Naive thymus-derived CD8-positive, alpha-beta T cell (primary cell): ENCODE results near the gene RASL11B. TPM values are rescaled to one million over a fixed set of nuclear protein-coding genes. Genes with fewer than 3 reads are reported as not detected.
A peak's percentile ranks its signal among the peaks of the same experiment; 100 is the strongest.

Experiments used
- ATAC-seq, 2 donors: fragments of 150-1000 bp; cut with Tn5 transposase in 1 of 2; sonication (Bioruptor Pico), chemical (Tn5 transposase) in 1 of 2; 1 replicate in 1 of 2; 2 replicates in 1 of 2; pipeline ENCODE4 v1.10.0; 2021; ENCODE audit warnings: mild to moderate bottlenecking in 2 of 2, moderate library complexity in 2 of 2
- POLR2A ChIA-PET: fragments of 350-600 bp; sonication (Branson Sonifier 250); formaldehyde crosslinking; loops from one replicate; lab custom pipeline; 2021; ENCODE audit warnings: antibody characterized with exemption; lab: Charles Lee
- DNase-seq, 10 donors: peaks; one replicate each; pipeline versions ENCODE4 v3.0.0 to v3.0.0-alpha.2; 2020 to 2022
- H3K27ac Mint-ChIP-seq, 10 donors: one replicate each; pipeline ENCODE4 v1.8.0; 2020 to 2022; ENCODE audit warnings: mild to moderate bottlenecking in 10 of 10, mixed read lengths in 10 of 10, moderate library complexity in 4 of 10, inconsistent platforms in 1 of 10
- H3K27me3 Mint-ChIP-seq, 5 donors: one replicate each; pipeline ENCODE4 v1.8.0; 2021 to 2022; ENCODE audit warnings: mixed read lengths in 5 of 5
- H3K36me3 Mint-ChIP-seq, 3 donors: one replicate each; pipeline ENCODE4 v1.8.0; 2020 to 2022; ENCODE audit warnings: mixed read lengths in 3 of 3, mild to moderate bottlenecking in 2 of 3, inconsistent platforms in 1 of 3
- H3K4me1 Mint-ChIP-seq, 4 donors: one replicate each; pipeline ENCODE4 v1.8.0; 2021 to 2022; ENCODE audit warnings: mixed read lengths in 4 of 4
- H3K4me3 Mint-ChIP-seq, 10 donors: one replicate each; pipeline ENCODE4 v1.8.0; 2020 to 2022; ENCODE audit warnings: mild to moderate bottlenecking in 10 of 10, mixed read lengths in 10 of 10, moderate library complexity in 6 of 10, inconsistent platforms in 1 of 10
- H3K9me3 Mint-ChIP-seq, 9 donors: one replicate each; pipeline ENCODE4 v1.8.0; 2020 to 2022; ENCODE audit warnings: mixed read lengths in 9 of 9, mild to moderate bottlenecking in 3 of 9, inconsistent platforms in 1 of 9, moderate library complexity in 1 of 9
- polyA plus RNA-seq, 3 donors: library from polyadenylated mRNA; unstranded; fragments of 300-500 nt; fragmentation: Illumina TruSeq; gene quantifications; one replicate each; pipeline ENCODE4 v1.2.3, GENCODE V29; 2021
- total RNA-seq, 8 experiments: library from RNA in 2 of 8; stranded (reverse) in 2 of 8; gene quantifications; one replicate each; pipeline ENCODE4 v1.2.3 and lab custom pipeline; 2021 to 2026

Gene RASL11B
- total and polyA plus RNA-seq, 5 experiments from 2014 or later: 0.15 to 0.73 (median 0.41) TPM

- Mint-ChIP-seq H3K36me3 (peaks cover 5 to 14% (median 13%) of the 10 kb centered on the region in 3 donors), H3K4me3 (no peak overlapping the region), H3K4me1 (peaks cover 0 to 5% (median 0%) of the 10 kb centered on the region in 4 donors), H3K27ac (no peak overlapping the region), H3K9me3 (no peaks in the 10 kb centered on the region), H3K27me3 (peaks cover 0 to 10% (median 5%) of the 10 kb centered on the region in 5 donors)
- ATAC-seq: no peak
- no peak for DNase-seq
- POLR2A ChIA-PET: no interaction called here
Measured at GRCh38 chr4:52867163-52867562, 5.0 kb downstream of the RASL11B start.

GRCh38 chr4:52868133-52868532 is 6.0 kb downstream of the RASL11B start:
- Mint-ChIP-seq H3K9me3 (no peaks in the 10 kb centered on the region), H3K4me1 (peaks cover 0 to 1% (median 0%) of the 10 kb centered on the region in 4 donors), H3K27me3 (peaks cover 0 to 8% (median 5%) of the 10 kb centered on the region in 5 donors), H3K36me3 (peaks cover 11 to 22% (median 21%) of the 10 kb centered on the region in 3 donors), H3K4me3 (no peak overlapping the region), H3K27ac (peak overlapping the region in 1 of 10 donors; percentile 50)
- no peak for DNase-seq
- POLR2A ChIA-PET: interaction anchor here (0.6 kb wide), 1 partner anchor 53 kb away, joined by 3 read pairs; no protein-coding TSS in a partner anchor
- ATAC-seq: no peak

GRCh38 chr4:52869196-52869595 is 7.1 kb downstream of the RASL11B start:
- peaks cover 18 to 30% (median 26%) of the 10 kb centered on the region in 3 donors for H3K36me3 Mint-ChIP-seq
- POLR2A ChIA-PET: no interaction called here

GRCh38 chr4:52869656-52870055 is 7.5 kb downstream of the RASL11B start:
- Mint-ChIP-seq H3K4me1 (no peaks in the 10 kb centered on the region), H3K4me3 (no peak overlapping the region), H3K27me3 (no peaks in the 10 kb centered on the region), H3K9me3 (no peaks in the 10 kb centered on the region), H3K36me3 (peaks cover 18 to 31% (median 26%) of the 10 kb centered on the region in 3 donors), H3K27ac (no peak overlapping the region)
- POLR2A ChIA-PET: no interaction called here
- DNase-seq: no peak
- ATAC-seq: no peak

More at GRCh38 chr4:52869196-52869595, 7.1 kb downstream of the RASL11B start:
- no peaks in the 10 kb centered on the region for H3K27me3 Mint-ChIP-seq
- no peak overlapping the region for H3K4me3 Mint-ChIP-seq
- H3K4me1 Mint-ChIP-seq: no peaks in the 10 kb centered on the region
- ATAC-seq: no peak
- H3K9me3 Mint-ChIP-seq: no peaks in the 10 kb centered on the region
- no peak for DNase-seq
- no peak overlapping the region for H3K27ac Mint-ChIP-seq

- Mint-ChIP-seq H3K36me3 (peaks cover 18 to 33% (median 26%) of the 10 kb centered on the region in 3 donors), H3K27me3 (no peaks in the 10 kb centered on the region), H3K9me3 (no peaks in the 10 kb centered on the region), H3K4me1 (peaks cover 0 to under 1% (median 0%) of the 10 kb centered on the region in 4 donors), H3K4me3 (no peak overlapping the region), H3K27ac (no peak overlapping the region)
- POLR2A ChIA-PET: no interaction called here
- ATAC-seq (no peak), DNase-seq (no peak)
Measured at GRCh38 chr4:52870225-52870624, 8.1 kb downstream of the RASL11B start.

GRCh38 chr4:52873191-52873590 is 11.1 kb downstream of the RASL11B start:
- Mint-ChIP-seq H3K36me3 (peaks cover 18 to 45% (median 29%) of the 10 kb centered on the region in 3 donors), H3K27me3 (no peaks in the 10 kb centered on the region), H3K9me3 (no peaks in the 10 kb centered on the region), H3K4me1 (peaks cover 4 to 21% (median 10%) of the 10 kb centered on the region in 4 donors), H3K27ac (no peak overlapping the region), H3K4me3 (no peak overlapping the region)
- POLR2A ChIA-PET: no interaction called here
- no peak for ATAC-seq
- no peak for DNase-seq

GRCh38 chr4:52873861-52874343 is 11.8 kb downstream of the RASL11B start:
- ATAC-seq (no peak), DNase-seq (no peak)
- H3K36me3 Mint-ChIP-seq: peaks cover 18 to 47% (median 32%) of the 10 kb centered on the region in 3 donors
- peaks cover 4 to 21% (median 10%) of the 10 kb centered on the region in 4 donors for H3K4me1 Mint-ChIP-seq
- H3K9me3 Mint-ChIP-seq: no peaks in the 10 kb centered on the region
- no peak overlapping the region for H3K4me3 Mint-ChIP-seq
- H3K27me3 Mint-ChIP-seq: no peaks in the 10 kb centered on the region
- POLR2A ChIA-PET: no interaction called here
- H3K27ac Mint-ChIP-seq: no peak overlapping the region

- Mint-ChIP-seq H3K27me3 (no peaks in the 10 kb centered on the region), H3K4me1 (peaks cover 4 to 21% (median 10%) of the 10 kb centered on the region in 4 donors), H3K36me3 (peaks cover 18 to 51% (median 32%) of the 10 kb centered on the region in 3 donors), H3K27ac (no peak overlapping the region), H3K4me3 (no peak overlapping the region), H3K9me3 (no peaks in the 10 kb centered on the region)
- ATAC-seq (no peak), DNase-seq (no peak)
- POLR2A ChIA-PET: no interaction called here
Measured at GRCh38 chr4:52874948-52875347, 12.8 kb downstream of the RASL11B start.

GRCh38 chr4:52876069-52876468 is 14.0 kb downstream of the RASL11B start:
- peak overlapping the region in 4 of 10 donors; percentile 16 to 37 (median 32) for H3K4me3 Mint-ChIP-seq
- H3K27me3 Mint-ChIP-seq: no peaks in the 10 kb centered on the region
- POLR2A ChIA-PET: no interaction called here
- peaks cover 18 to 48% (median 26%) of the 10 kb centered on the region in 3 donors for H3K36me3 Mint-ChIP-seq
- peak in 1 of 2 donors; percentile 60 for ATAC-seq
- peaks cover 4 to 22% (median 11%) of the 10 kb centered on the region in 4 donors for H3K4me1 Mint-ChIP-seq
- H3K27ac Mint-ChIP-seq: peak overlapping the region in 6 of 10 donors; percentile 4 to 89 (median 34)
- no peaks in the 10 kb centered on the region for H3K9me3 Mint-ChIP-seq
- DNase-seq: peak in 1 of 10 donors; percentile 25

- POLR2A ChIA-PET: no interaction called here
- DNase-seq (no peak), ATAC-seq (no peak)
- Mint-ChIP-seq H3K36me3 (peaks cover 19 to 50% (median 29%) of the 10 kb centered on the region in 3 donors), H3K4me3 (no peak overlapping the region), H3K4me1 (peaks cover 6 to 31% (median 15%) of the 10 kb centered on the region in 4 donors), H3K27me3 (no peaks in the 10 kb centered on the region), H3K27ac (peak overlapping the region in 6 of 10 donors; percentile 12 to 86 (median 56)), H3K9me3 (no peaks in the 10 kb centered on the region)
Measured at GRCh38 chr4:52877036-52877435, 14.9 kb downstream of the RASL11B start.

GRCh38 chr4:52877694-52878093 is 15.6 kb downstream of the RASL11B start:
- H3K27ac Mint-ChIP-seq: peak overlapping the region in 4 of 10 donors; percentile 30 to 53 (median 47)
- H3K9me3 Mint-ChIP-seq: no peaks in the 10 kb centered on the region
- H3K4me1 Mint-ChIP-seq: peaks cover 6 to 33% (median 15%) of the 10 kb centered on the region in 4 donors
- ATAC-seq (no peak), DNase-seq (no peak)
- no peak overlapping the region for H3K4me3 Mint-ChIP-seq
- POLR2A ChIA-PET: no interaction called here
- peaks cover 19 to 46% (median 30%) of the 10 kb centered on the region in 3 donors for H3K36me3 Mint-ChIP-seq
- no peaks in the 10 kb centered on the region for H3K27me3 Mint-ChIP-seq

- Mint-ChIP-seq H3K9me3 (no peaks in the 10 kb centered on the region), H3K27ac (no peak overlapping the region), H3K36me3 (peaks cover 9 to 46% (median 23%) of the 10 kb centered on the region in 3 donors), H3K4me3 (no peak overlapping the region), H3K4me1 (peaks cover 6 to 33% (median 15%) of the 10 kb centered on the region in 4 donors), H3K27me3 (no peaks in the 10 kb centered on the region)
- no peak for ATAC-seq
- no peak for DNase-seq
- POLR2A ChIA-PET: no interaction called here
Measured at GRCh38 chr4:52879471-52879870, 17.4 kb downstream of the RASL11B start.

- Mint-ChIP-seq H3K4me1 (peaks cover 3 to 27% (median 13%) of the 10 kb centered on the region in 4 donors), H3K4me3 (no peak overlapping the region), H3K27ac (no peak overlapping the region), H3K27me3 (no peaks in the 10 kb centered on the region), H3K9me3 (no peaks in the 10 kb centered on the region), H3K36me3 (peaks cover 9 to 49% (median 27%) of the 10 kb centered on the region in 3 donors)
- DNase-seq (no peak), ATAC-seq (no peak)
- POLR2A ChIA-PET: no interaction called here
Measured at GRCh38 chr4:52880994-52881393, 18.9 kb downstream of the RASL11B start.
